Mucosa of descending colon (tissue), 3 donors: ENCODE data around the gene FSHR. TPM values are rescaled to one million over a fixed set of nuclear protein-coding genes. Genes with fewer than 3 reads are reported as not detected.

Experiments
- ATAC-seq: fragments of 200-7000 bp; cut with Tn5 transposase; one replicate; pipeline ENCODE4 v1.9.1; 2020; ENCODE audit warnings: mild to moderate bottlenecking, moderate library complexity
- DNase-seq, 3 donors: peaks; one replicate each; pipeline ENCODE4 v3.0.0-alpha.2; 2020
- H3K36me3 ChIP-seq: fragments of 200-600 bp; one replicate; pipeline ENCODE4 v1.8.0; 2021; ENCODE audit warnings: low read depth, mild to moderate bottlenecking
- H3K4me1 ChIP-seq: fragments of 200-600 bp; one replicate; pipeline ENCODE4 v1.8.0; 2021; ENCODE audit warnings: low read depth, mild to moderate bottlenecking
- H3K4me3 ChIP-seq: fragments of 200-600 bp; one replicate; pipeline ENCODE4 v1.8.0; 2021; ENCODE audit warnings: mild to moderate bottlenecking
- H3K9me3 ChIP-seq: fragments of 200-600 bp; one replicate; pipeline ENCODE4 v1.8.0; 2021; ENCODE audit warnings: mild to moderate bottlenecking
- intact Hi-C, 2 donors: fragments of 100-400 bp; cut with DNase I in 1 of 2; cut with micrococcal nuclease in 1 of 2; formaldehyde crosslinking; loops; one replicate each; pipeline versions ENCODE4 v1.11.0 to v1.11.1; 2022; cut with DNase I, micrococcal nuclease
- total RNA-seq, 3 donors: library from RNA; stranded (reverse); fragmentation: NEBNext Ultra II Directional in 2 of 3; extraction: Animal tissue kit (Norgen Biotek cat#: 25700) in 2 of 3; gene quantifications; one replicate each; pipeline versions ENCODE4 v1.2.1 to v1.2.4, GENCODE V29; 2021 to 2023
- TF ChIP-seq, protein P1 (sequence below): fragments of 200-600 bp; IDR thresholded peaks from one replicate; pipeline ENCODE4 v1.8.0; 2022; ENCODE audit warnings: antibody characterized with exemption, mild to moderate bottlenecking
- donor health status: DM: no; HTN: no; CAD: no; lungs with moderate emphysema.
- donor health status: DM: no; HTN: no; CAD: no.
- donor health status: DM: no; HTN: yes; CAD: no.

The FSHR gene
- total RNA-seq, 3 donors from 2014 or later: not detected

GRCh38 chr2:49026706-49027105, 127.6 kb downstream of the FSHR start:
- H3K9me3 ChIP-seq: no peaks in the 10 kb centered on the region
- no peaks in the 10 kb centered on the region for H3K4me1 ChIP-seq
- H3K36me3 ChIP-seq: no peaks in the 10 kb centered on the region
- intact Hi-C loops: no loop called here
- no peak overlapping the region for H3K4me3 ChIP-seq
- DNase-seq: no peak
- TF ChIP-seq, protein P1, sequence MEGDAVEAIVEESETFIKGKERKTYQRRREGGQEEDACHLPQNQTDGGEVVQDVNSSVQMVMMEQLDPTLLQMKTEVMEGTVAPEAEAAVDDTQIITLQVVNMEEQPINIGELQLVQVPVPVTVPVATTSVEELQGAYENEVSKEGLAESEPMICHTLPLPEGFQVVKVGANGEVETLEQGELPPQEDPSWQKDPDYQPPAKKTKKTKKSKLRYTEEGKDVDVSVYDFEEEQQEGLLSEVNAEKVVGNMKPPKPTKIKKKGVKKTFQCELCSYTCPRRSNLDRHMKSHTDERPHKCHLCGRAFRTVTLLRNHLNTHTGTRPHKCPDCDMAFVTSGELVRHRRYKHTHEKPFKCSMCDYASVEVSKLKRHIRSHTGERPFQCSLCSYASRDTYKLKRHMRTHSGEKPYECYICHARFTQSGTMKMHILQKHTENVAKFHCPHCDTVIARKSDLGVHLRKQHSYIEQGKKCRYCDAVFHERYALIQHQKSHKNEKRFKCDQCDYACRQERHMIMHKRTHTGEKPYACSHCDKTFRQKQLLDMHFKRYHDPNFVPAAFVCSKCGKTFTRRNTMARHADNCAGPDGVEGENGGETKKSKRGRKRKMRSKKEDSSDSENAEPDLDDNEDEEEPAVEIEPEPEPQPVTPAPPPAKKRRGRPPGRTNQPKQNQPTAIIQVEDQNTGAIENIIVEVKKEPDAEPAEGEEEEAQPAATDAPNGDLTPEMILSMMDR: no peak
- ATAC-seq: no peak

DNA sequence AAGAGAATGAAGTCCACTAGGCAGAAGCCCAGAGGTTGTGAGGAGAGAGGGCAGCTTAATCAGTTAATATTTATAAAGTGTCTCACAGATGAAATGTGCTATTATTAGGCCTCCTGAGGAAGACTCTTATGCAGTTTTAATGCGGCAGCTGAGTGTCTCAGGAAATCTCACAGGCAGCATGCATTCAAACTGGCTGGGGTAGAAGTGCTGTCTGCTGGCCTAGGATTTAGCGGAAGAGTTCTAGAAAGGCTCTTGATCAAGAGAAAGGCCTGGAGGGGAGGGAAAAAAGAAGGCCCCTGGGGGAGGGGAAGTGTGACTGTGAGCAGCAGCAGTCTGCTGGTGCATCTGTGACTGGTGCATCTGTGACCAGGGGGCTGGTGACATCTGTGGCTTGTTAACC, 133.0 kb downstream of the FSHR start:
- Histone ChIP-seq H3K4me1 (no peaks in the 10 kb centered on the region), H3K9me3 (no peaks in the 10 kb centered on the region), H3K36me3 (no peaks in the 10 kb centered on the region), H3K4me3 (no peak overlapping the region)
- ATAC-seq (no peak), DNase-seq (no peak)
- intact Hi-C loops: no loop called here
- TF ChIP-seq, protein P1: no peak

GRCh38 chr2:49005261-49005660, 149.1 kb downstream of the FSHR start:
- TF ChIP-seq, protein P1: no peak
- Histone ChIP-seq H3K36me3 (no peaks in the 10 kb centered on the region), H3K4me1 (no peaks in the 10 kb centered on the region), H3K9me3 (no peaks in the 10 kb centered on the region), H3K4me3 (no peak overlapping the region)
- DNase-seq (no peak), ATAC-seq (no peak)
- intact Hi-C loops: no loop called here

DNA sequence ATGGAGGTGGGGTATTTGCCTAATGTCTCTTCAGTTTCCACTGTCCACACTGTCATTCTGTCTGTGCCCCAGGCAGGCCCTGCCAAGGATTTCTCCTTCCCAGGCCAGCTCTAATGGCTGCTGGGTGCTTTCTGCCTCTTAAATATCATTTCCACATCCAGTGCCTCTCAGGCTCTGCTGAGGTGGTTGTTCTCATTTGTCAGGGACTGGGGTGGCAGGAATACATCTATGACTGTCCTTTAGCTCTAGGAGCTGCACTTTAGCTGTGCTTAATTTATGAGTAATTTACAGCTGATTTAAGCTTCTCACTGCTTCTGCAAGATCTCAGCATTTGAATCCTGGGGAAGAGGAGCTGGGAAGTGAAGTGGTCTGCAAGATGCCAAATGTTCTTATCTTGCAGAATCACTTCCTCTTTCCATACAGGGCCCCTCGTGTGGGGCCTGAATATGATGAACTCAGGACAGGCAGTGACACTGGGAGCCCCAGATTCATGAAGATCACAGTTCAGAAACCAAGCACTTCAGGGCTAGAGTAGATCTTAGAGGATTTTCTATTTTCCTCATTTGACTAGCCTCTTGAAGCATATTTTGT, 150.2 kb downstream of the FSHR start:
- Histone ChIP-seq H3K36me3 (no peaks in the 10 kb centered on the region), H3K4me3 (no peak overlapping the region), H3K9me3 (no peaks in the 10 kb centered on the region), H3K4me1 (no peaks in the 10 kb centered on the region)
- TF ChIP-seq, protein P1: no peak
- ATAC-seq: no peak
- intact Hi-C loops: no loop called here
- peak in 1 of 3 donors; percentile 4 for DNase-seq

DNA sequence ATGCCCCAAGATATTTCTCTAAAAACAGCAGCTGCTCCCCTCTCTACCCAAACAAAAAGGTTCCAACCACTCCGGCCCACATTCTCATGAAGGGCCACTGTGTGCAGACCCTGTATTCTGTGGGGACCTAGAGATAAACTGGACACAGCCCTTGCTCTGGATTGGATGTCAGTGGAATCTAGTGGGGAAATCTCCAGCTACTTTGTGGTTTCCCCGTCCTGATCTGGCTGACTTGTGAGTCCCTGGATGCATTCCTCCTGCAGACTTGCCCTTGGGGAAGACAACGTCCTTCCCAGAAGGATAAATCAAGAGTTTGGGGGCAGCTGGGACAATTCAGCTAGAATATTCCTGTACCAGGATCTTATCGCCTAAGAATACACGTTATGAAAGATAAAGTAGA, 151.1 kb downstream of the FSHR start:
- H3K4me3 ChIP-seq: no peak overlapping the region
- ATAC-seq: no peak
- TF ChIP-seq, protein P1: no peak
- no peaks in the 10 kb centered on the region for H3K9me3 ChIP-seq
- no peaks in the 10 kb centered on the region for H3K36me3 ChIP-seq
- no peaks in the 10 kb centered on the region for H3K4me1 ChIP-seq
- DNase-seq: no peak
- intact Hi-C loops: no loop called here

DNA sequence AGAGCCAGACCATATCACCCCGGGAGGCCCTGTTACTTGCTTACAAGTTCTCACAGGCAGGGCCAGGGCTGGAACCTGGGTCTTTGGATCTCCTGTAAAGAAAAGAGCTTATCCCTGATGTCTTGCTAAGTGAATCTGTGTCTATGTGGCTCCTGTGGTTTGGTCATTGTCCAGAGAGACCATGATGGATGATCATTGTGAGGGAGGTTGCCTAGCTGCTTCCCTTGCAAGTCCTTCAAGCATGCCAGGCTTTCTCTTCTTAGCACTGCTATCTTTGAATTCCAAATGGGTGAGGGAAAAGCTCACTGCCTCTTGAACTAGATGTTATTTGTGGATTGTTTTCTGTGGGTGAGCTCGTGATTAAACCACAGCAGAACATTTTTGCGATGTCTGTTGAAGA, 151.6 kb downstream of the FSHR start:
- DNase-seq: no peak
- Histone ChIP-seq H3K4me3 (no peak overlapping the region), H3K4me1 (no peaks in the 10 kb centered on the region), H3K36me3 (no peaks in the 10 kb centered on the region), H3K9me3 (no peaks in the 10 kb centered on the region)
- no peak for ATAC-seq
- intact Hi-C loops: no loop called here
- TF ChIP-seq, protein P1: no peak
